ENCODE results near the gene DDIT3. TPM values are rescaled to one million over a fixed set of nuclear protein-coding genes. Genes with fewer than 3 reads are reported as not detected.

DDIT3 gene
- total and polyA plus RNA-seq, 10 donors = 18.0 to 43.9 (median 23.0) TPM

GRCh38 chr12:57477710-57478681 lies 42.3 kb downstream of the DDIT3 start:
- Histone ChIP-seq H3K27me3 (replicated peaks in 1 of 7) (peaks cover 0 to 18% (median 0%) of the 10 kb centered on the region in 7 donors), H3K9me3 (no peaks in the 10 kb centered on the region), H3K36me3 (peaks cover 0 to 33% (median 25%) of the 10 kb centered on the region in 6 donors), H3K4me1 (peaks cover 31 to 99% (median 80%) of the 10 kb centered on the region in 6 donors), H3K27ac (peak overlapping the region; percentile 87 to 96 (median 93)), H3K4me3 (peak overlapping the region; percentile 39 to 89 (median 61))
- TF ChIP-seq POLR2AphosphoS5 (IDR thresholded peaks at IDR 0.05) (peak; percentile 6 to 66 (median 63)), POLR2A (IDR thresholded peaks at IDR 0.05) (no peak)
- WGBS, 5 donors = 21 to 35% (median 35%) methylated on average over 12 of the region's 12 CpGs
- intact Hi-C loops (cut with DNase I; ENCODE audit: low total_unique reads) = no loop called here
- DNase-seq = peak; percentile 84

- Histone ChIP-seq H3K27me3 (replicated peaks in 1 of 7) (peaks cover 0 to 18% (median 0%) of the 10 kb centered on the region in 7 donors), H3K9me3 (no peaks in the 10 kb centered on the region), H3K4me1 (peaks cover 31 to 100% (median 83%) of the 10 kb centered on the region in 6 donors), H3K4me3 (peak overlapping the region; percentile 39 to 89 (median 61)), H3K27ac (peak overlapping the region; percentile 87 to 96 (median 93)), H3K36me3 (peaks cover 0 to 42% (median 31%) of the 10 kb centered on the region in 6 donors)
- TF ChIP-seq POLR2A (IDR thresholded peaks at IDR 0.05) (no peak), CTCF (IDR thresholded peaks at IDR 0.05 in 8 of 11, conservative IDR thresholded peaks at IDR 0.05 in 3 of 11) (no peak), POLR2AphosphoS5 (IDR thresholded peaks at IDR 0.05) (peak in 1 of 3 donors; percentile 19)
- intact Hi-C loops (cut with DNase I; ENCODE audit: low total_unique reads) = no loop called here
- 13 to 37% (median 24%) methylated on average over 12 to 15 of the region's 15 CpGs for WGBS, 5 donors
- DNase-seq = peak; percentile 87
These were observed 43.2 kb downstream of the DDIT3 start for GRCh38 chr12:57476993-57477709.

- Histone ChIP-seq H3K4me1 (peaks cover 31 to 100% (median 85%) of the 10 kb centered on the region in 6 donors), H3K4me3 (peak overlapping the region; percentile 39 to 89 (median 61)), H3K36me3 (peaks cover 0 to 49% (median 38%) of the 10 kb centered on the region in 6 donors), H3K27me3 (replicated peaks in 1 of 7) (peaks cover 0 to 18% (median 0%) of the 10 kb centered on the region in 7 donors), H3K9me3 (no peaks in the 10 kb centered on the region), H3K27ac (peak overlapping the region; percentile 87 to 96 (median 93))
- TF ChIP-seq POLR2AphosphoS5 (IDR thresholded peaks at IDR 0.05) = peak; percentile 42 to 75 (median 52)
- TF ChIP-seq CTCF (IDR thresholded peaks at IDR 0.05 in 8 of 11, conservative IDR thresholded peaks at IDR 0.05 in 3 of 11) = peak in 10 of 11 experiments; percentile 28 to 76 (median 52)
- TF ChIP-seq POLR2A (IDR thresholded peaks at IDR 0.05) = no peak
- DNase-seq = peak; percentile 94
- intact Hi-C loops (cut with DNase I; ENCODE audit: low total_unique reads) = no loop called here
- 6 to 14% (median 8%) methylated on average over 23 to 29 of the region's 29 CpGs for WGBS, 5 donors
These were observed 43.9 kb downstream of the DDIT3 start for GRCh38 chr12:57476162-57476992.

All from spleen (tissue), 11 donors.